Stomach (tissue), 9 donors: Measurements from ENCODE around the gene PABPN1. TPM values are rescaled to one million over a fixed set of nuclear protein-coding genes. Genes with fewer than 3 reads are reported as not detected.
A peak's percentile ranks its signal among the peaks of the same experiment; 100 is the strongest.

Source experiments
- DNase-seq, 2 donors: peaks; one replicate each; pipeline versions ENCODE4 v3.0.0 to v3.0.0-alpha.2; 2013 to 2019
- H3K27ac ChIP-seq, 5 donors: fragments of 200-600 bp in 4 of 5; sonication (generic) in 4 of 5; one replicate each; pipeline ENCODE4 v1.5.1; 2013 to 2019; ENCODE audit warnings: mild to moderate bottlenecking in 1 of 5, moderate library complexity in 1 of 5
- H3K27me3 ChIP-seq, 3 donors: fragments of 200-600 bp; sonication (generic); one replicate each; pipeline ENCODE4 v1.5.1; 2017 to 2019; ENCODE audit warnings: mixed run types in 1 of 3
- H3K36me3 ChIP-seq, 4 donors: fragments of 200-600 bp; sonication (generic); 1 replicate in 3 of 4; 2 replicates in 1 of 4; pipeline ENCODE4 v1.5.1; 2016 to 2019
- H3K4me1 ChIP-seq, 4 donors: fragments of 200-600 bp; sonication (generic); one replicate each; pipeline ENCODE4 v1.5.1; 2016 to 2019
- H3K4me3 ChIP-seq, 4 donors: fragments of 200-600 bp; sonication (generic) in 3 of 4; one replicate each; pipeline ENCODE4 v1.5.1; 2016 to 2019; ENCODE audit warnings: mild to moderate bottlenecking in 1 of 4
- H3K9me3 ChIP-seq, 4 donors: fragments of 200-600 bp; sonication (generic); one replicate each; pipeline ENCODE4 v1.5.1; 2016 to 2019
- EP300 ChIP-seq: sonication (generic); formaldehyde crosslinking; IDR thresholded peaks from one replicate; pipeline ENCODE4 v1.6.1; 2017; ENCODE audit warnings: antibody characterized with exemption
- POLR2A ChIP-seq, 4 donors: fragments of 450-650 bp; IDR thresholded peaks; one replicate each; pipeline ENCODE4 v1.6.1; 2016; ENCODE audit warnings: antibody characterized with exemption in 4 of 4, control low read depth in 2 of 4, mild to moderate bottlenecking in 1 of 4, moderate library complexity in 1 of 4
- POLR2AphosphoS5 ChIP-seq, 3 donors: sonication (generic); formaldehyde crosslinking; IDR thresholded peaks; one replicate each; pipeline ENCODE4 v1.6.1; 2016; ENCODE audit warnings: antibody characterized with exemption in 3 of 3
- WGBS, 5 donors: extraction: QIAGEN DNeasy Blood & Tissue Kit in 3 of 5; methylation state at CpG; one replicate each; pipeline versions ENCODE4 v1.1.5 to v1.1.7; 2013 to 2018; 5-methylcytosine and 5-hydroxymethylcytosine counted together
- intact Hi-C: fragments of 100-400 bp; cut with DNase I; formaldehyde crosslinking; loops from one replicate; pipeline ENCODE4 v1.15.1; 2023; ENCODE audit warnings: low total_unique reads
- polyA plus RNA-seq, 3 donors: library from polyadenylated mRNA; stranded (reverse); fragments of 200-250 nt; gene quantifications; one replicate each; pipeline ENCODE4 v1.2.3, GENCODE V29; 2013
- total RNA-seq, 5 donors: library from RNA; depleted of rRNA; stranded (reverse); fragments of >200 nt; gene quantifications; one replicate each; pipeline versions ENCODE4 v1.1.0 to v1.2.3, GENCODE V29; 2014 to 2016
- TF ChIP-seq, protein P1 (sequence below), 7 experiments: fragments of 450-650 bp in 4 of 7; fragments of 200-600 bp in 3 of 7; sonication (generic) in 3 of 7; IDR thresholded peaks; one replicate each; pipeline ENCODE4 v1.5.1; 2016 to 2019; ENCODE audit warnings: antibody characterized with exemption in 7 of 7, control low read depth in 2 of 7, mild to moderate bottlenecking in 1 of 7
- donor health status: healthy with polysubstance abuse.
- donor health status: Bipolar disorder and iron deficiency.
- donor health status: healthy.

The PABPN1 gene
- total and polyA plus RNA-seq, 8 donors = 24.5 to 190 (median 130) TPM

- H3K9me3 ChIP-seq = no peaks in the 10 kb centered on the region
- no peak for DNase-seq
- TF ChIP-seq EP300 (no peak), POLR2AphosphoS5 (IDR thresholded peaks at IDR 0.05) (no peak), POLR2A (IDR thresholded peaks at IDR 0.05) (no peak)
- TF ChIP-seq, protein P1, sequence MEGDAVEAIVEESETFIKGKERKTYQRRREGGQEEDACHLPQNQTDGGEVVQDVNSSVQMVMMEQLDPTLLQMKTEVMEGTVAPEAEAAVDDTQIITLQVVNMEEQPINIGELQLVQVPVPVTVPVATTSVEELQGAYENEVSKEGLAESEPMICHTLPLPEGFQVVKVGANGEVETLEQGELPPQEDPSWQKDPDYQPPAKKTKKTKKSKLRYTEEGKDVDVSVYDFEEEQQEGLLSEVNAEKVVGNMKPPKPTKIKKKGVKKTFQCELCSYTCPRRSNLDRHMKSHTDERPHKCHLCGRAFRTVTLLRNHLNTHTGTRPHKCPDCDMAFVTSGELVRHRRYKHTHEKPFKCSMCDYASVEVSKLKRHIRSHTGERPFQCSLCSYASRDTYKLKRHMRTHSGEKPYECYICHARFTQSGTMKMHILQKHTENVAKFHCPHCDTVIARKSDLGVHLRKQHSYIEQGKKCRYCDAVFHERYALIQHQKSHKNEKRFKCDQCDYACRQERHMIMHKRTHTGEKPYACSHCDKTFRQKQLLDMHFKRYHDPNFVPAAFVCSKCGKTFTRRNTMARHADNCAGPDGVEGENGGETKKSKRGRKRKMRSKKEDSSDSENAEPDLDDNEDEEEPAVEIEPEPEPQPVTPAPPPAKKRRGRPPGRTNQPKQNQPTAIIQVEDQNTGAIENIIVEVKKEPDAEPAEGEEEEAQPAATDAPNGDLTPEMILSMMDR (IDR thresholded peaks at IDR 0.05) = no peak
- H3K27ac ChIP-seq = no peak overlapping the region
- intact Hi-C loops = loop anchor here (10.0 kb wide), 2 partner anchors 138 to 238 kb away; partner anchors contain the start of genes AP1G2 and NGDN
- H3K36me3 ChIP-seq = peaks cover 27 to 40% (median 37%) of the 10 kb centered on the region in 4 donors
- no peaks in the 10 kb centered on the region for H3K27me3 ChIP-seq
- no peak overlapping the region for H3K4me3 ChIP-seq
- peaks cover 11 to 38% (median 27%) of the 10 kb centered on the region in 4 donors for H3K4me1 ChIP-seq
- WGBS, 5 donors = 67 to 80% (median 73%) methylated on average over 13 of the region's 13 CpGs
Measured at GRCh38 chr14:23326491-23327332, 5.5 kb downstream of the PABPN1 start.

GRCh38 chr14:23327947-23328744 lies 6.9 kb downstream of the PABPN1 start:
- peak; percentile 79 to 91 for DNase-seq
- TF ChIP-seq POLR2A (IDR thresholded peaks at IDR 0.05) (no peak), EP300 (no peak), POLR2AphosphoS5 (IDR thresholded peaks at IDR 0.05) (peak in 1 of 3 donors; percentile 80)
- TF ChIP-seq, protein P1 (IDR thresholded peaks at IDR 0.05) = peak in 5 of 7 experiments; percentile 77 to 91 (median 82)
- H3K27ac ChIP-seq = peak overlapping the region in 2 of 5 donors; percentile 16 to 54
- no peaks in the 10 kb centered on the region for H3K27me3 ChIP-seq
- intact Hi-C loops = loop anchor here (10.0 kb wide), 2 partner anchors 137 to 237 kb away; partner anchors contain the start of genes AP1G2 and NGDN
- WGBS, 5 donors = 28 to 39% (median 36%) methylated on average over 4 of the region's 4 CpGs
- H3K36me3 ChIP-seq = peaks cover 24 to 37% (median 32%) of the 10 kb centered on the region in 4 donors
- no peaks in the 10 kb centered on the region for H3K9me3 ChIP-seq
- H3K4me3 ChIP-seq = no peak overlapping the region
- peaks cover 2 to 27% (median 15%) of the 10 kb centered on the region in 4 donors for H3K4me1 ChIP-seq

DNA sequence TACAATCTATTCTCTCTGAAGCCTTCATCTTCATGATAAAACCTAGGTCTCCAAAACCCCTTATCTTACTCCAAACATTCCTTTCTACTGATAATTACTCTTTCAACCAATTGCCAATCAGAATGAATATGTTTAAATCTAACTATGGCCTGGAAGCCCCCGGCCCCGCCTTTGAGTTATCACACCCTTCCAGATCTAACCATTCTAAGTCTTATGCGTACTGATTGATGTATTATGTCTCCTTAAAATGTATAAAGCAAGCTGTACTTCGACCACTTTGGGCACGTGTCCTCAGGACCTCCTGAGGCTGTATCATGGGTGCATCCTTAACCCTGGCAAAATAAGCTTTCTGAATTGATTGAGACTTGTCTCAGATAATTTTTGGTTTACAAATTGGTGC lies 14.4 kb downstream of the PABPN1 start:
- no peaks in the 10 kb centered on the region for H3K4me1 ChIP-seq
- peaks cover 0 to 4% (median 0%) of the 10 kb centered on the region in 4 donors for H3K9me3 ChIP-seq
- intact Hi-C loops = no loop called here
- TF ChIP-seq, protein P1 (IDR thresholded peaks at IDR 0.05) = no peak
- TF ChIP-seq POLR2AphosphoS5 (IDR thresholded peaks at IDR 0.05) (no peak), EP300 (no peak), POLR2A (IDR thresholded peaks at IDR 0.05) (no peak)
- no peak for DNase-seq
- no peaks in the 10 kb centered on the region for H3K27me3 ChIP-seq
- H3K36me3 ChIP-seq = no peaks in the 10 kb centered on the region
- H3K4me3 ChIP-seq = no peak overlapping the region
- H3K27ac ChIP-seq = no peak overlapping the region
- 77 to 86% (median 83%) methylated on average over 5 of the region's 5 CpGs for WGBS, 5 donors
